K562 (cell line): Measurements from ENCODE around the gene B3GAT1. TPM values are rescaled to one million over a fixed set of nuclear protein-coding genes. Genes with fewer than 3 reads are reported as not detected.

Source experiments
- ATAC-seq: fragments of 200-7000 bp; cut with Tn5 transposase; 3 replicates; pipeline ENCODE4 v1.9.1; 2020; ENCODE audit warnings: moderate library complexity
- BruUV-seq: library from RNA; stranded (reverse); fragments of 400-500 nt; replicated peaks from 2 replicates; lab custom pipeline; 2021; lab: Mats Ljungman, UMichigan
- CTCF ChIA-PET: fragments of 300-600 bp; formaldehyde crosslinking; extraction: SDS; loops from one replicate; lab custom pipeline; 2021; ENCODE audit warnings: low intra/inter-chr PET ratio; lab: Yijun Ruan, JAX
- POLR2A ChIA-PET: fragments of 300-600, 350-650 bp; sonication (Branson Sonifier 250); formaldehyde crosslinking; extraction: SDS; loops from one replicate; lab custom pipeline; 2021; ENCODE audit warnings: antibody characterized with exemption, inconsistent platforms; lab: Yijun Ruan, JAX
- DNase-seq, 4 experiments: peaks; one replicate each; pipeline versions ENCODE4 v3.0.0 to v3.0.0-alpha.2; 2011 to 2018; ENCODE audit warnings: low spot score in 3 of 4, mixed read lengths in 3 of 4; ENCODE audit errors: extremely low read depth in 1 of 4
- FAIRE-seq: peaks from 2 replicates; lab custom pipeline; 2011; peaks lifted over from hg19 to GRCh38; lab: Jason Lieb, UNC
- H2AFZ ChIP-seq: 2 replicates; pipeline ENCODE4 v1.6.0; 2011; ENCODE audit warnings: low read depth, low read length, control low read depth, inconsistent platforms
- H3K27ac ChIP-seq: fragments of 200-600 bp; 3 replicates; pipeline ENCODE4 v1.8.0; 2011; ENCODE audit warnings: low read depth, mild to moderate bottlenecking, control low read depth, inconsistent platforms, low read length, moderate library complexity, mixed read lengths; ENCODE audit errors: extremely low read depth
- H3K27me3 ChIP-seq, 2 experiments: fragments of 300-600 bp in 1 of 2; 2 replicates in 1 of 2; 3 replicates in 1 of 2; pipeline versions ENCODE4 v1.6.0 to v1.8.0; 2011; ENCODE audit warnings: inconsistent platforms in 2 of 2, low read length in 2 of 2, mild to moderate bottlenecking in 1 of 2, mixed read lengths in 1 of 2, moderate library complexity in 1 of 2; ENCODE audit not compliant: control insufficient read depth in 2 of 2, insufficient read depth in 2 of 2
- H3K36me3 ChIP-seq: fragments of 300-600 bp; 3 replicates; pipeline ENCODE4 v1.8.0; 2011; ENCODE audit warnings: mild to moderate bottlenecking, low read length, inconsistent platforms; ENCODE audit not compliant: control insufficient read depth, insufficient read depth
- H3K4me1 ChIP-seq, 2 experiments: fragments of 200-600 bp in 1 of 2; replicated peaks in 1 of 2; 2 replicates in 1 of 2; 3 replicates in 1 of 2; pipeline versions ENCODE4 v1.5.1 to v1.8.0; 2011; ENCODE audit warnings: inconsistent platforms in 2 of 2, low read length in 2 of 2, mild to moderate bottlenecking in 1 of 2, mixed read lengths in 1 of 2, moderate library complexity in 1 of 2; ENCODE audit not compliant: control insufficient read depth in 2 of 2, insufficient read depth in 2 of 2
- H3K4me2 ChIP-seq: 2 replicates; pipeline ENCODE4 v1.6.1; 2011; ENCODE audit warnings: low read length, control low read depth, inconsistent platforms, mixed read lengths; ENCODE audit not compliant: insufficient read depth
- H3K4me3 ChIP-seq: fragments of 200-600 bp; sonication (generic), shearing (Covaris generic); 2 replicates; pipeline ENCODE4 v1.5.1; 2016; ENCODE audit warnings: control low read depth, inconsistent platforms
- H3K79me2 ChIP-seq: fragments of 200-600 bp; 3 replicates; pipeline ENCODE4 v1.8.0; 2011; ENCODE audit warnings: low read length, inconsistent platforms; ENCODE audit not compliant: control insufficient read depth, insufficient read depth
- H3K9ac ChIP-seq, 2 experiments: 2 replicates each; pipeline versions ENCODE4 v1.6.0 to v1.6.1; 2011; ENCODE audit warnings: low read depth in 2 of 2, low read length in 2 of 2, control low read depth in 1 of 2, inconsistent platforms in 1 of 2, mild to moderate bottlenecking in 1 of 2, mixed read lengths in 1 of 2; ENCODE audit not compliant: insufficient read depth in 1 of 2
- H3K9me1 ChIP-seq: one replicate; pipeline ENCODE4 v1.6.0; 2011; ENCODE audit warnings: inconsistent platforms, mild to moderate bottlenecking, low read length, moderate library complexity; ENCODE audit not compliant: control insufficient read depth, insufficient read depth
- H3K9me3 ChIP-seq: replicated peaks from 2 replicates; pipeline ENCODE4 v1.5.1; 2011; ENCODE audit warnings: low read depth, low read length, inconsistent platforms; ENCODE audit not compliant: control insufficient read depth, insufficient read depth
- H4K20me1 ChIP-seq: replicated peaks from 2 replicates; pipeline ENCODE4 v1.6.1; 2011; ENCODE audit warnings: low read length, inconsistent platforms, mixed read lengths; ENCODE audit not compliant: control insufficient read depth, insufficient read depth
- CC2D1A ChIP-seq: fragments of 450-650 bp; IDR thresholded peaks from 2 replicates; pipeline ENCODE4 v1.6.1; 2017; ENCODE audit warnings: mild to moderate bottlenecking
- KAT2B ChIP-seq: IDR thresholded peaks from one replicate; pipeline ENCODE4 v1.6.1; 2012; ENCODE audit warnings: low read depth, mild to moderate bottlenecking, control low read depth, inconsistent platforms, low read length, moderate library complexity
- L3MBTL2 ChIP-seq: fragments of 450-650 bp; IDR thresholded peaks from 2 replicates; pipeline ENCODE4 v1.6.1; 2016; ENCODE audit warnings: mild to moderate bottlenecking, moderate library complexity
- NEUROD1 ChIP-seq: fragments of 150-350 bp; IDR thresholded peaks from 2 replicates; pipeline ENCODE4 v1.6.1; 2014; ENCODE audit warnings: borderline replicate concordance, low read length, low read depth; ENCODE audit not compliant: partially characterized antibody
- SMAD1 ChIP-seq: fragments of 150-350 bp; IDR thresholded peaks from 2 replicates; pipeline ENCODE4 v1.6.1; 2014; ENCODE audit warnings: low read length, low read depth; ENCODE audit not compliant: partially characterized antibody
- TRIM28 ChIP-seq: fragments of 450-650 bp; IDR thresholded peaks from 2 replicates; pipeline ENCODE4 v1.6.1; 2017
- ZBTB7A ChIP-seq: IDR thresholded peaks from 2 replicates; pipeline ENCODE4 v1.6.1; 2011; ENCODE audit warnings: low read depth, mild to moderate bottlenecking, low read length, moderate library complexity, borderline replicate concordance; ENCODE audit not compliant: control insufficient read depth
- ZNF3 ChIP-seq: fragments of 250-450 bp; sonication (Bioruptor Pico); IDR thresholded peaks from 2 replicates; pipeline ENCODE4 v1.5.0; 2021; ENCODE audit warnings: mild to moderate bottlenecking, moderate library complexity
- WGBS: fragments of 100-300 bp; shearing (Covaris generic); methylation state at CpG from one replicate; pipeline ENCODE4 v1.1.6; 2016; ENCODE audit warnings: low coverage, mixed read lengths; ENCODE audit not compliant: insufficient coverage; ENCODE audit errors: missing lambda C conversion rate; 5-methylcytosine and 5-hydroxymethylcytosine counted together
- in situ Hi-C: fragments of 300-500 bp; cut with MboI; formaldehyde crosslinking; loops from 4 replicates; pipeline ENCODE4 v1.15.0; 2018; ENCODE audit warnings: inconsistent platforms, mixed read lengths
- intact Hi-C: fragments of 100-400 bp; cut with micrococcal nuclease; formaldehyde crosslinking; loops from 2 replicates; pipeline ENCODE4 v1.14.2; 2022
- polyA plus RNA-seq, 8 experiments: library from polyadenylated mRNA; depleted of rRNA in 4 of 8; stranded (reverse) in 5 of 8; unstranded in 3 of 8; fragments of >200 nt; fragmentation: Nextera tagmentation in 2 of 8; fragmentation: Illumina TruSeq in 1 of 8; extraction: Ambion mirVana in 2 of 8; extraction: Trizol in 1 of 8; gene quantifications; 2 replicates each; pipeline versions ENCODE4 v1.2.1 to v1.2.3, GENCODE V29; 2011 to 2014; ENCODE audit warnings: inconsistent platforms in 1 of 8, missing spikeins in 1 of 8
- total RNA-seq, 7 experiments: library from RNA; depleted of rRNA in 6 of 7; stranded (reverse); fragments of >200 nt in 6 of 7; fragmentation: Illumina TruSeq in 2 of 7; extraction: Trizol in 2 of 7; gene quantifications; 2 replicates each; pipeline versions ENCODE4 v1.2.1 to v1.2.3, GENCODE V29; 2011 to 2021; ENCODE audit warnings: low replicate concordance in 1 of 7
- TF ChIP-seq, protein P1 (sequence below): fragments of 250-450 bp; sonication (Bioruptor Pico); IDR thresholded peaks from 2 replicates; pipeline ENCODE4 v1.5.0; 2020; ENCODE audit warnings: mild to moderate bottlenecking
- TF ChIP-seq, protein P2 (sequence below), 2 experiments: fragments of 450-650 bp in 1 of 2; sonication (generic) in 1 of 2; formaldehyde crosslinking in 1 of 2; IDR thresholded peaks; 2 replicates each; pipeline versions ENCODE4 v1.7.1 to v1.9.0; 2016 to 2022; ENCODE audit warnings: inconsistent platforms in 1 of 2, mild to moderate bottlenecking in 1 of 2, missing genetic modification reagents in 1 of 2

Gene B3GAT1
- total and polyA plus RNA-seq, 9 of the 15 experiments (the other 6 are each of a cell fraction or from before 2014, with no cell fraction given) = 0.01 to 0.53 (median 0.14) TPM; not detected in 1

DNA sequence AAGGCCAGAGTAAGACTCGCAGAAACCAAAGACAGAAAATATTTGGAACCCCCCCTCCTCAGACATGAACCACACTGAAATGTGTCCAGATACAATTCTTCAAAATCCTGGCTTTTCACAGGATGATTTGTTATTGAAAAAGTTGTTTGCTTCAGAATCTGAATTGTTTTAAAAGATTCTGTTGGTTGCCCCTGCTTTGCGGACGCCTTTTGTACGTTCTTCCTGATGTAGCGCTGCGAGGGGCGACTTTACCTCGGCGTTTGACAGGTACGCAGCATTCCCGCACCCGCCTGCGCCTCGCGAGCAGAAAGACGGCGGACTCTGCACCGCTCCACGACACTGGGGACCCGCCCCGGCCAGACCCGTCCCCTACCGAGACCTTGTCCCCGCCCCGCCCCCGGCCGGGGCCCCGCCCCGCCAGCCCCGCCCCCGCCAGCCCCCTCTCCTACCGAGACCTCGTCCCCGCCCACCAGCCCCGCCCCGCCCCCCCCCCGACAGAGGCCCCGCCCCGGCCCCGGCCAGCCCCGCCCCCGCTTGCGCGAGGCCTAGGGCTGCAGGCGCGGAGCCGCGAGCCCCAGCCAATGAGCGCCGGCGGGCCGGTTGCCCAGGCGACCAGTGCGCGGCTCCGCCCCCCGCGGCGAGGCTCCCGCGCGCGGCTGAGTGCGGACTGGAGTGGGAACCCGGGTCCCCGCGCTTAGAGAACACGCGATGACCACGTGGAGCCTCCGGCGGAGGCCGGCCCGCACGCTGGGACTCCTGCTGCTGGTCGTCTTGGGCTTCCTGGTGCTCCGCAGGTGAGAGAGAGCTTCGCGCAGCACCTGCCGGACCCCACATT, 80.5 kb downstream of the B3GAT1 start, which contains the start of gene GLB1L2:
GLB1L2 (plus strand) TSS at position 635 of the 835 bp plus-strand sequence; CDS start at position 709, 74 bp downstream.
- Histone ChIP-seq H3K4me3 (peak within 1 kb of the TSS; percentile 65), H3K27me3 (peaks cover 4 to 12% of the 10 kb centered on the region in 2 experiments; a peak in 4 of 5 replicates), H3K4me1 (peaks cover 8 to 19% of the 10 kb centered on the region in 2 experiments; a peak in 4 of 5 replicates), H3K79me2 (0 out of 3 replicates have a peak, but pooled peaks cover 2% of the 10 kb centered on the region), H3K4me2 (peak within 1 kb of the TSS; percentile 76), H3K9ac (peak within 1 kb of the TSS; percentile 70 to 90), H3K27ac (peak within 1 kb of the TSS; percentile 64), H3K9me3 (no peaks in the 10 kb centered on the region), H4K20me1 (no peaks in the 10 kb centered on the region), H3K9me1 (no peaks in the 10 kb centered on the region), H2AFZ (peak within 1 kb of the TSS; percentile 91), H3K36me3 (no peaks in the 10 kb centered on the region)
- ChIA-PET CTCF (no interaction called here), POLR2A (no interaction called here)
- BruUV-seq = no TSS peak
- in situ Hi-C loops (no loop called here), intact Hi-C loops (no loop called here)
- peak; percentile 84 to 99 (median 99) for DNase-seq
- WGBS = under 1% methylated on average over 27 of the region's 80 CpGs
- FAIRE-seq = no peak
- peak; percentile 97 for ATAC-seq
- peak; percentile 97; the same call in 1 of the 2 replicates for TF ChIP-seq CC2D1A
- TF ChIP-seq NEUROD1 = peak; percentile 36
- TF ChIP-seq SMAD1 = no peak
- TF ChIP-seq KAT2B = no peak
- TF ChIP-seq, protein P1, sequence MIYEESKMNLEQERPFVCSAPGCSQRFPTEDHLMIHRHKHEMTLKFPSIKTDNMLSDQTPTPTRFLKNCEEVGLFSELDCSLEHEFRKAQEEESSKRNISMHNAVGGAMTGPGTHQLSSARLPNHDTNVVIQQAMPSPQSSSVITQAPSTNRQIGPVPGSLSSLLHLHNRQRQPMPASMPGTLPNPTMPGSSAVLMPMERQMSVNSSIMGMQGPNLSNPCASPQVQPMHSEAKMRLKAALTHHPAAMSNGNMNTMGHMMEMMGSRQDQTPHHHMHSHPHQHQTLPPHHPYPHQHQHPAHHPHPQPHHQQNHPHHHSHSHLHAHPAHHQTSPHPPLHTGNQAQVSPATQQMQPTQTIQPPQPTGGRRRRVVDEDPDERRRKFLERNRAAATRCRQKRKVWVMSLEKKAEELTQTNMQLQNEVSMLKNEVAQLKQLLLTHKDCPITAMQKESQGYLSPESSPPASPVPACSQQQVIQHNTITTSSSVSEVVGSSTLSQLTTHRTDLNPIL (CRISPR knock-in tag) = no peak
- peak; percentile 97 for TF ChIP-seq L3MBTL2
- TF ChIP-seq ZBTB7A = peak; percentile 51; the same call in 1 of the 2 replicates
- TF ChIP-seq, protein P2, sequence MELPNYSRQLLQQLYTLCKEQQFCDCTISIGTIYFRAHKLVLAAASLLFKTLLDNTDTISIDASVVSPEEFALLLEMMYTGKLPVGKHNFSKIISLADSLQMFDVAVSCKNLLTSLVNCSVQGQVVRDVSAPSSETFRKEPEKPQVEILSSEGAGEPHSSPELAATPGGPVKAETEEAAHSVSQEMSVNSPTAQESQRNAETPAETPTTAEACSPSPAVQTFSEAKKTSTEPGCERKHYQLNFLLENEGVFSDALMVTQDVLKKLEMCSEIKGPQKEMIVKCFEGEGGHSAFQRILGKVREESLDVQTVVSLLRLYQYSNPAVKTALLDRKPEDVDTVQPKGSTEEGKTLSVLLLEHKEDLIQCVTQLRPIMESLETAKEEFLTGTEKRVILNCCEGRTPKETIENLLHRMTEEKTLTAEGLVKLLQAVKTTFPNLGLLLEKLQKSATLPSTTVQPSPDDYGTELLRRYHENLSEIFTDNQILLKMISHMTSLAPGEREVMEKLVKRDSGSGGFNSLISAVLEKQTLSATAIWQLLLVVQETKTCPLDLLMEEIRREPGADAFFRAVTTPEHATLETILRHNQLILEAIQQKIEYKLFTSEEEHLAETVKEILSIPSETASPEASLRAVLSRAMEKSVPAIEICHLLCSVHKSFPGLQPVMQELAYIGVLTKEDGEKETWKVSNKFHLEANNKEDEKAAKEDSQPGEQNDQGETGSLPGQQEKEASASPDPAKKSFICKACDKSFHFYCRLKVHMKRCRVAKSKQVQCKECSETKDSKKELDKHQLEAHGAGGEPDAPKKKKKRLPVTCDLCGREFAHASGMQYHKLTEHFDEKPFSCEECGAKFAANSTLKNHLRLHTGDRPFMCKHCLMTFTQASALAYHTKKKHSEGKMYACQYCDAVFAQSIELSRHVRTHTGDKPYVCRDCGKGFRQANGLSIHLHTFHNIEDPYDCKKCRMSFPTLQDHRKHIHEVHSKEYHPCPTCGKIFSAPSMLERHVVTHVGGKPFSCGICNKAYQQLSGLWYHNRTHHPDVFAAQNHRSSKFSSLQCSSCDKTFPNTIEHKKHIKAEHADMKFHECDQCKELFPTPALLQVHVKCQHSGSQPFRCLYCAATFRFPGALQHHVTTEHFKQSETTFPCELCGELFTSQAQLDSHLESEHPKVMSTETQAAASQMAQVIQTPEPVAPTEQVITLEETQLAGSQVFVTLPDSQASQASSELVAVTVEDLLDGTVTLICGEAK (IDR thresholded peaks at IDR 0.05) = no peak
- TF ChIP-seq, protein P2 (CRISPR knock-in tag; IDR thresholded peaks at IDR 0.05) = peak; percentile 66; the same call in 1 of the 2 replicates
- no peak for TF ChIP-seq ZNF3 (CRISPR knock-in tag)
- TF ChIP-seq TRIM28 = no peak
